Measurements from ENCODE around the gene ZNF821. TPM values are rescaled to one million over a fixed set of nuclear protein-coding genes. Genes with fewer than 3 reads are reported as not detected.

The ZNF821 gene
- 7.4 and 12.2 TPM in 2 replicates for total RNA-seq

GRCh38 chr16:71883849-71884638 is at the start of gene ZNF821:
TSS of gene ZNF821 (minus strand) at chr16:71884182. CDS start at chr16:71879946, 4,236 bp downstream.

GRCh38 chr16:71894921-71895678 is 11.1 kb upstream of the ZNF821 start, which contains the start of gene IST1:
TSS of gene IST1 (plus strand) at chr16:71895531. CDS start at chr16:71915641, 20,110 bp downstream.

GRCh38 chr16:71845639-71846430 is 38.1 kb downstream of the ZNF821 start, which contains the start of gene ATXN1L:
TSS of gene ATXN1L (plus strand) at chr16:71845976. CDS start at chr16:71849741, 3,765 bp downstream.

Other genes starting within 250 kb of the ZNF821 start
- gene PHLPP2, start 159.5 kb downstream of the ZNF821 start, total RNA-seq, result 3.5 and 5.6 TPM in 2 replicates
- 95.4 and 139 TPM in 2 replicates for gene AP1G1, start 75.3 kb downstream of the ZNF821 start, total RNA-seq
- gene ATXN1L, start 38.2 kb downstream of the ZNF821 start, total RNA-seq, result 14.1 and 17.4 TPM in 2 replicates
- 194 and 208 TPM in 2 replicates for gene IST1, start 11.3 kb upstream of the ZNF821 start, total RNA-seq
- under 0.01 TPM in 1 of 2 replicates, not detected in the other for gene PKD1L3, start 116.2 kb upstream of the ZNF821 start, total RNA-seq
- 0.79 and 3.7 TPM in 2 replicates for gene DHODH, start 124.6 kb upstream of the ZNF821 start, total RNA-seq
- not detected in 2 replicates for gene HP, start 170.3 kb upstream of the ZNF821 start, total RNA-seq
- not detected in 2 replicates for gene HPR, start 179.0 kb upstream of the ZNF821 start, total RNA-seq
- gene TXNL4B, start 209.4 kb upstream of the ZNF821 start, total RNA-seq, result 5.2 and 9.8 TPM in 2 replicates
- gene DHX38, start 209.7 kb upstream of the ZNF821 start, total RNA-seq, result 36.7 and 49.9 TPM in 2 replicates

Data from placental epithelial cell (primary cell).